ENCODE results near the gene RSPH6A. TPM values are rescaled to one million over a fixed set of nuclear protein-coding genes. Genes with fewer than 3 reads are reported as not detected.

The RSPH6A gene
- total RNA-seq, 1 donor from 2014 or later = under 0.01 TPM

- no peak for DNase-seq (ENCODE audit: low read depth in 2 of 2)
These were observed 33.6 kb downstream of the RSPH6A start for GRCh38 chr19:45781214-45782161.

- no peak for DNase-seq (ENCODE audit: low read depth in 2 of 2)
These were observed 34.5 kb downstream of the RSPH6A start for GRCh38 chr19:45780448-45781213.

GRCh38 chr19:45780146-45780447 is 35.0 kb downstream of the RSPH6A start:
- DNase-seq (ENCODE audit: low read depth in 2 of 2) = no peak

GRCh38 chr19:45779231-45780145 is 35.6 kb downstream of the RSPH6A start:
- peak; percentile 75 to 93 for DNase-seq (ENCODE audit: low read depth in 2 of 2)

- no peak for DNase-seq (ENCODE audit: low read depth in 2 of 2)
These were observed 37.0 kb downstream of the RSPH6A start for GRCh38 chr19:45778010-45778661.

- DNase-seq (ENCODE audit: low read depth in 2 of 2) = no peak
These were observed 37.6 kb downstream of the RSPH6A start for GRCh38 chr19:45777395-45777961.

- DNase-seq (ENCODE audit: low read depth in 2 of 2) = no peak
These were observed 40.3 kb downstream of the RSPH6A start for GRCh38 chr19:45774765-45775164.

GRCh38 chr19:45773384-45773783 is 41.7 kb downstream of the RSPH6A start:
- peak in 1 of 2 donors; percentile 28 for DNase-seq (ENCODE audit: low read depth in 2 of 2)

GRCh38 chr19:45772912-45773311 is 42.2 kb downstream of the RSPH6A start:
- DNase-seq (ENCODE audit: low read depth in 2 of 2) = no peak

- no peak for DNase-seq (ENCODE audit: low read depth in 2 of 2)
These were observed 42.8 kb downstream of the RSPH6A start for GRCh38 chr19:45772130-45772840.

GRCh38 chr19:45771311-45771933 is 43.7 kb downstream of the RSPH6A start:
- no peak for DNase-seq (ENCODE audit: low read depth in 2 of 2)

GRCh38 chr19:45770192-45771101 is 44.7 kb downstream of the RSPH6A start:
- peak; percentile 99 to 100 for DNase-seq (ENCODE audit: low read depth in 2 of 2)

- no peak for DNase-seq (ENCODE audit: low read depth in 2 of 2)
These were observed 45.3 kb downstream of the RSPH6A start for GRCh38 chr19:45769821-45770191.

- peak; percentile 99 to 100 for DNase-seq (ENCODE audit: low read depth in 2 of 2)
These were observed 45.9 kb downstream of the RSPH6A start, which contains the start of gene SIX5 for GRCh38 chr19:45768984-45769782. TSS of gene SIX5 (minus strand) at chr19:45769252. CDS start at chr19:45768844, 408 bp downstream.

- DNase-seq (ENCODE audit: low read depth in 2 of 2) = peak in 1 of 2 donors; percentile 53
These were observed 46.5 kb downstream of the RSPH6A start for GRCh38 chr19:45768655-45768983.

GRCh38 chr19:45767881-45768654 is 47.0 kb downstream of the RSPH6A start:
- peak; percentile 72 to 76 for DNase-seq (ENCODE audit: low read depth in 2 of 2)

- DNase-seq (ENCODE audit: low read depth in 2 of 2) = peak; percentile 58 to 61
These were observed 47.7 kb downstream of the RSPH6A start for GRCh38 chr19:45767410-45767880.

All from lung microvascular endothelial cell (primary cell).